Endothelial cell of umbilical vein (primary cell): ENCODE measurements around the gene RING1. TPM values are rescaled to one million over a fixed set of nuclear protein-coding genes. Genes with fewer than 3 reads are reported as not detected.

ENCODE experiments used
- BruUV-seq: library from RNA; stranded (reverse); fragments of 400-500 nt; replicated peaks from 2 replicates; lab custom pipeline; 2021; lab: Mats Ljungman, UMichigan
- CTCF ChIA-PET: fragments of 300-600, 350-600 bp; sonication (Branson Sonifier 250); formaldehyde crosslinking; loops from one replicate; lab custom pipeline; 2021; ENCODE audit warnings: antibody characterized with exemption, inconsistent platforms; lab: Charles Lee
- POLR2A ChIA-PET: fragments of 300-600, 350-600 bp; sonication (Branson Sonifier 250); formaldehyde crosslinking; loops from one replicate; lab custom pipeline; 2021; ENCODE audit warnings: antibody characterized with exemption, inconsistent platforms; lab: Charles Lee
- DNase-seq: peaks from one replicate; pipeline ENCODE4 v3.0.0-alpha.2; 2011; ENCODE audit warnings: low read depth, low spot score
- FAIRE-seq: peaks from 2 replicates; lab custom pipeline; 2011; peaks lifted over from hg19 to GRCh38; lab: Jason Lieb, UNC
- H2AFZ ChIP-seq: 2 replicates; pipeline ENCODE4 v1.6.0; 2012; ENCODE audit warnings: low read depth, low read length, control low read depth, inconsistent platforms
- H3K27ac ChIP-seq: 2 replicates; pipeline ENCODE4 v1.5.1; 2011; ENCODE audit warnings: low read depth, mild to moderate bottlenecking, control low read depth, low read length, moderate library complexity; ENCODE audit not compliant: insufficient read depth
- H3K27me3 ChIP-seq, 2 experiments: 2 replicates each; pipeline versions ENCODE4 v1.6.0 to v1.6.1; 2011; ENCODE audit warnings: low read length in 2 of 2, mixed read lengths in 1 of 2; ENCODE audit not compliant: control insufficient read depth in 2 of 2, insufficient read depth in 2 of 2
- H3K36me3 ChIP-seq, 2 experiments: 2 replicates in 1 of 2; 3 replicates in 1 of 2; pipeline ENCODE4 v1.5.1; 2011; ENCODE audit warnings: low read length in 2 of 2, mild to moderate bottlenecking in 1 of 2, moderate library complexity in 1 of 2; ENCODE audit not compliant: control insufficient read depth in 2 of 2, insufficient read depth in 2 of 2; ENCODE audit errors: extremely low read depth in 1 of 2
- H3K4me1 ChIP-seq: 3 replicates; pipeline ENCODE4 v1.5.1; 2011; ENCODE audit warnings: mild to moderate bottlenecking, low read length; ENCODE audit not compliant: control insufficient read depth, insufficient read depth; ENCODE audit errors: extremely low read depth
- H3K4me2 ChIP-seq: 2 replicates; pipeline ENCODE4 v1.6.1; 2011; ENCODE audit warnings: low read length, control low read depth, mixed read lengths; ENCODE audit not compliant: insufficient read depth
- H3K4me3 ChIP-seq, 3 experiments: fragments of 200-600 bp in 1 of 3; sonication (generic), shearing (Covaris generic) in 1 of 3; replicated peaks in 1 of 3; 2 replicates each; pipeline ENCODE4 v1.5.1; 2011 to 2016; ENCODE audit warnings: control low read depth in 3 of 3, low read length in 3 of 3, mild to moderate bottlenecking in 2 of 3, inconsistent platforms in 1 of 3, low read depth in 1 of 3, moderate library complexity in 1 of 3; ENCODE audit not compliant: insufficient read depth in 1 of 3
- H3K79me2 ChIP-seq: 2 replicates; pipeline ENCODE4 v1.6.0; 2012; ENCODE audit warnings: low read length, inconsistent platforms; ENCODE audit not compliant: control insufficient read depth, insufficient read depth
- H3K9ac ChIP-seq: replicated peaks from 2 replicates; pipeline ENCODE3; 2011; ENCODE audit warnings: low read length, control low read depth; ENCODE audit not compliant: insufficient read depth; ENCODE audit errors: extremely low read depth
- H3K9me1 ChIP-seq: replicated peaks from 3 replicates; pipeline ENCODE4 v1.6.0; 2011; ENCODE audit warnings: mild to moderate bottlenecking, low read length; ENCODE audit not compliant: control insufficient read depth, insufficient read depth; ENCODE audit errors: extremely low read depth
- H3K9me3 ChIP-seq: replicated peaks from 2 replicates; pipeline ENCODE4 v1.5.1; 2012; ENCODE audit warnings: low read length, inconsistent platforms; ENCODE audit not compliant: control insufficient read depth, insufficient read depth
- H4K20me1 ChIP-seq: replicated peaks from 2 replicates; pipeline ENCODE3; 2011; ENCODE audit warnings: mild to moderate bottlenecking, low read length; ENCODE audit not compliant: control insufficient read depth, insufficient read depth; ENCODE audit errors: extremely low read depth
- EZH2 ChIP-seq: IDR thresholded peaks from 2 replicates; pipeline ENCODE4 v1.6.1; 2012; ENCODE audit warnings: borderline replicate concordance, low read depth, mild to moderate bottlenecking, moderate library complexity, low read length, inconsistent platforms; ENCODE audit not compliant: severe bottlenecking
- FOS ChIP-seq: IDR thresholded peaks from 2 replicates; pipeline ENCODE4 v1.6.1; 2011; ENCODE audit warnings: mild to moderate bottlenecking, low read length, moderate library complexity, borderline replicate concordance; ENCODE audit not compliant: insufficient read depth
- JUN ChIP-seq: IDR thresholded peaks from 2 replicates; pipeline ENCODE4 v1.6.1; 2011; ENCODE audit warnings: borderline replicate concordance, low read depth; ENCODE audit not compliant: insufficient read length, insufficient read depth
- MYC ChIP-seq: IDR thresholded peaks from one replicate; pipeline ENCODE4 v1.6.1; 2011; ENCODE audit warnings: mild to moderate bottlenecking, low read depth, low read length
- POLR2AphosphoS5 ChIP-seq: IDR thresholded peaks from 2 replicates; pipeline ENCODE4 v1.6.1; 2012; ENCODE audit warnings: low read depth, mild to moderate bottlenecking, control low read depth, low read length, moderate library complexity; ENCODE audit not compliant: insufficient read depth
- dilution Hi-C: fragments of 300-500 bp; cut with MboI; formaldehyde crosslinking; loops from one replicate; pipeline ENCODE4 v1.15.0; 2019; ENCODE audit warnings: low sequenced_read_pairs; ENCODE audit not compliant: extremely low pct_ligation_motif_present
- intact Hi-C: fragments of 100-400 bp; cut with micrococcal nuclease; formaldehyde crosslinking; loops from one replicate; pipeline ENCODE4 v1.10.0; 2022
- polyA plus RNA-seq, 4 experiments: library from polyadenylated mRNA; depleted of rRNA in 3 of 4; stranded (reverse) in 3 of 4; unstranded in 1 of 4; fragments of >200 nt; gene quantifications; 2 replicates each; pipeline versions ENCODE4 v1.2.1 to v1.2.3, GENCODE V29; 2011 to 2012; ENCODE audit warnings: missing spikeins in 1 of 4
- total RNA-seq: library from RNA; stranded (reverse); gene quantifications from 2 replicates; pipeline ENCODE4 v1.2.3, GENCODE V29; 2021
- TF ChIP-seq, protein P1 (sequence below): IDR thresholded peaks from 2 replicates; pipeline ENCODE4 v1.6.1; 2011; ENCODE audit not compliant: insufficient read depth, insufficient read length
- TF ChIP-seq, protein P2 (sequence below), 2 donors: IDR thresholded peaks; 1 replicate in 1 of 2; 2 replicates in 1 of 2; pipeline ENCODE4 v1.5.1; 2011; ENCODE audit warnings: low read length in 2 of 2, mild to moderate bottlenecking in 2 of 2, moderate library complexity in 2 of 2, control low read depth in 1 of 2, inconsistent platforms in 1 of 2, low read depth in 1 of 2; ENCODE audit not compliant: insufficient read depth in 1 of 2; ENCODE audit errors: extremely low read depth in 1 of 2

RING1 gene
- total and polyA plus RNA-seq, 2 donors (not counting 3 experiments of a cell fraction or from before 2014, with no cell fraction given): 26.8 to 27.9 TPM

DNA sequence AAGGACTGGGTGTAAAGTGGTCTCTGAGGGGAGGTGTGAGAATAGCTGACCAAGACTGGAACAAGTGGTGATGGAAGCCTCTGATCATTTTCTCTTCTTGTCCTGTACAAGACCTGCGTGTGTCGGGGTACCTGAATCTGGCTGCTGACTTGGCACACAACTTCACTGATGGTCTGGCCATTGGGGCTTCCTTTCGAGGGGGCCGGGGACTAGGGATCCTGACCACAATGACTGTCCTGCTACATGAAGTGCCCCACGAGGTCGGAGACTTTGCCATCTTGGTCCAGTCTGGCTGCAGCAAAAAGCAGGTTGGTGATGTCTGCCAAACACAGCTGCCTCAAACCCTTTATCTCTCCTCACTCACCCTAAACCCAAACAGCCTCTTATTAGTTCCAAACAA is 5.5 kb upstream of the RING1 start:
- H3K36me3 ChIP-seq: peaks cover 12 to 17% of the 10 kb centered on the region in 2 experiments
- ChIA-PET CTCF (no interaction called here), POLR2A (no interaction called here)
- no peak overlapping the region for H2AFZ ChIP-seq
- dilution Hi-C loops: no loop called here
- peaks cover 40% of the 10 kb centered on the region for H3K79me2 ChIP-seq
- no peak overlapping the region for H3K9ac ChIP-seq
- H3K9me3 ChIP-seq: no peaks in the 10 kb centered on the region
- no peak overlapping the region for H3K4me2 ChIP-seq
- TF ChIP-seq, protein P1, sequence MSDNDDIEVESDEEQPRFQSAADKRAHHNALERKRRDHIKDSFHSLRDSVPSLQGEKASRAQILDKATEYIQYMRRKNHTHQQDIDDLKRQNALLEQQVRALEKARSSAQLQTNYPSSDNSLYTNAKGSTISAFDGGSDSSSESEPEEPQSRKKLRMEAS: no peak
- no peak for TF ChIP-seq MYC
- no peak for TF ChIP-seq FOS
- no peak for TF ChIP-seq POLR2AphosphoS5
- TF ChIP-seq, protein P2, sequence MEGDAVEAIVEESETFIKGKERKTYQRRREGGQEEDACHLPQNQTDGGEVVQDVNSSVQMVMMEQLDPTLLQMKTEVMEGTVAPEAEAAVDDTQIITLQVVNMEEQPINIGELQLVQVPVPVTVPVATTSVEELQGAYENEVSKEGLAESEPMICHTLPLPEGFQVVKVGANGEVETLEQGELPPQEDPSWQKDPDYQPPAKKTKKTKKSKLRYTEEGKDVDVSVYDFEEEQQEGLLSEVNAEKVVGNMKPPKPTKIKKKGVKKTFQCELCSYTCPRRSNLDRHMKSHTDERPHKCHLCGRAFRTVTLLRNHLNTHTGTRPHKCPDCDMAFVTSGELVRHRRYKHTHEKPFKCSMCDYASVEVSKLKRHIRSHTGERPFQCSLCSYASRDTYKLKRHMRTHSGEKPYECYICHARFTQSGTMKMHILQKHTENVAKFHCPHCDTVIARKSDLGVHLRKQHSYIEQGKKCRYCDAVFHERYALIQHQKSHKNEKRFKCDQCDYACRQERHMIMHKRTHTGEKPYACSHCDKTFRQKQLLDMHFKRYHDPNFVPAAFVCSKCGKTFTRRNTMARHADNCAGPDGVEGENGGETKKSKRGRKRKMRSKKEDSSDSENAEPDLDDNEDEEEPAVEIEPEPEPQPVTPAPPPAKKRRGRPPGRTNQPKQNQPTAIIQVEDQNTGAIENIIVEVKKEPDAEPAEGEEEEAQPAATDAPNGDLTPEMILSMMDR (IDR thresholded peaks at IDR 0.05; ENCODE audit: extremely low read depth in 1 of 2, insufficient read depth in 1 of 2, low read depth in 1 of 2, low read length in 2 of 2): no peak
- TF ChIP-seq JUN: no peak
- no peak for TF ChIP-seq EZH2
- no peak overlapping the region for H3K27ac ChIP-seq
- H3K9me1 ChIP-seq: no peaks in the 10 kb centered on the region
- no peak for FAIRE-seq
- no TSS peak for BruUV-seq
- no peaks in the 10 kb centered on the region for H4K20me1 ChIP-seq
- intact Hi-C loops: loop anchor here (5.0 kb wide), 2 partner anchors 110 to 230 kb away; partner anchors contain the start of gene TAPBP
- H3K4me1 ChIP-seq: peaks cover 38% of the 10 kb centered on the region
- DNase-seq: no peak
- no peak overlapping the region for H3K4me3 ChIP-seq
- H3K27me3 ChIP-seq: no peaks in the 10 kb centered on the region
